Stimulated activated naive CD8-positive, alpha-beta T cell treated with anti-CD3 and anti-CD28 coated beads, Interleukin-15, Interleukin-2, amounts not matched to agents 100 U/mL and 50 U/mL, for 24 hours (primary cell): ENCODE results near the gene KRTAP10-1.
"Not testable (repeated sequence)": the region's sequence is repeated elsewhere in the genome, so short reads cannot be mapped to it uniquely, and the experiment has no call there.

Experiments
- ATAC-seq: fragments of 150-1000 bp; cut with Tn5 transposase; one replicate; pipeline ENCODE4 v1.10.0; 2021
- DNase-seq: peaks from one replicate; pipeline ENCODE4 v3.0.0; 2021

The KRTAP10-1 gene

GRCh38 chr21:44514746-44515358 is 25.1 kb downstream of the KRTAP10-1 start:
- no peak for ATAC-seq
- DNase-seq = no peak

GRCh38 chr21:44514218-44514520 is 25.8 kb downstream of the KRTAP10-1 start:
- ATAC-seq (no peak), DNase-seq (no peak)

DNA sequence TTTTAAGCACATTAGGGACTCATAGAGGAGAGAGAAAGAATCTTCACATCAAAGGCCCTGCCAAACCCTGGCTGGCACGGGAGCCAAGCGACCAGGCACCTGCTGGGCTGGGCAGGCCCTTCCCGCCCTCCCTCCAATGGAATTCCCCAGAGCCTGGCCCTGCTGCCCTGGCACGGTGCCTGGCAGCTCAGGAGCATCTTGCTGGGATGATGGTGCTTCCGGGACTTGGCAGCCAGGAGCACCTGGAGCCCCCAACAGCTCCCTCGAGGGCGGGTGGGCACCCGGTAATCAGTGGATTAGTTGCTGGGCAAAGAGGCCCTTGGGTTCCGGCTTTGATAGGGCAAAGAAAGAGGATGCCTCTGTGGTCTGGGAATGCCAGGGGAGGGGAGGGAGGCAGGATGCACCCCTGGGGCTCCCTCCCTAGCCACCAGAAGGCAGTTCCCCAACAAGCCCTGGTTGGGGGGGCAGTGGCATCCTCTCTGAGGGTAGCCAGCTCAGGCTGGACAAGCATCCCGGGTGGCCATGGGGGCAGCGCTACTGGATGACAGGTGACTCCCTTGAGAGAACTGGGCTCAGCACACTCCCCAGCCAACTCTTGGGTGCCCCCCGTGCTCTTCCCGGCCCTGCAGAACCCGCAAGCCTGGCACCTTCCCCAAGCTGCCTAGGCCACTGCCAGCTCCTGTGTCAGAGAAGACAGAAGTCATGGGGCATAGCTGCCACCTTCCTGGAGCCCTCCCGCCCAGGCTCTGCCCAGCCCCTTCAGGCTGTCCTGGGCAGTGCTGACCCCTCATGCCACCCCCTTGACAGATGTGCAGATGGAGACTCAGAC is 26.4 kb downstream of the KRTAP10-1 start:
- ATAC-seq = no peak

DNA sequence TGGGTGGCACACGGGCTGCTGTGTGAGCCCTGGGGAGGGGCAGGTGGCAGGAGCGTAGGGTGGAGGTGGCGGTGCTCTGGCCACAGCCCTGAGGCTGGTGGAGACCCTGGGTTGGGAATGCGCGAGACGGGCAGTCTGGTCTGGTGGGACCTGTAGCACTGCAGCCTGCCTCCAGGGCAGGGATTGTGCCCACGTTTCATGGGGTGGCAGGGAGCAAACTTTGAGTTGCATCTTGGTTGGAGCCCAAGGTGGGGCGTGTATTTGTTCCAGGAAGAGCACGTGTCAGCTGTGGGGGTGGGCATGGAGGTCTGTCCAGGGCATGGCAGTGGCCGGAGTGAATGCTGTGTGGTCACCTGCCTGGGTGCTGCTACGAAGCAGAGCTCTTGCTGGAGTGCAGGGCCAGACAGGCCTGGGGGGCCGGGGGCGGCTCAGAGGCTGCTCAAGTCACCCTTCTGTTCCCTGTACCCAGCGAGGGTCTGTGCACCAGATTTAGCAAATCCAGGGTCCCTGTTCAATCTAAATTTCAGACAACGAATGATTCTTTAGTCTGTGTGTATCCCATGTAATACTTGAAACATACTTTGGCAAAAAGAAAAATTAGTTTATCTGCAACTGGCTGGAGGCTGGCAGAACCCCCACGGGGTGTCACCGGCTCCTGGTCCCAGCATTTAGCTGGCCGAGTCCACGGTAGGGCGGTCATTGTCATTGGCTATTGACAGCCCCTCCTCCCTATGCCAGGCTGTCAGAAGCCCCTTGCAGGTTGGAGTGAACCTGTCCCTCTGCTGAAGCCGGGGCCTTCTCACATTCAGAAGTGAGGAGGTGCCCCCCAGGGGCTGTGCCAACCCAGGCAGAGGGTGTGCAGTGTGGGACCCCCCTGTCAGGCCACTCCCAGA is 27.3 kb downstream of the KRTAP10-1 start:
- DNase-seq = no peak
- ATAC-seq = no peak

More for the DNA sequence above, 26.4 kb downstream of the KRTAP10-1 start:
- no peak for DNase-seq

- DNase-seq (no peak), ATAC-seq (no peak)
Measured at GRCh38 chr21:44511938-44512275, 28.1 kb downstream of the KRTAP10-1 start.

GRCh38 chr21:44511219-44511937 is 28.6 kb downstream of the KRTAP10-1 start:
- no peak for ATAC-seq

DNA sequence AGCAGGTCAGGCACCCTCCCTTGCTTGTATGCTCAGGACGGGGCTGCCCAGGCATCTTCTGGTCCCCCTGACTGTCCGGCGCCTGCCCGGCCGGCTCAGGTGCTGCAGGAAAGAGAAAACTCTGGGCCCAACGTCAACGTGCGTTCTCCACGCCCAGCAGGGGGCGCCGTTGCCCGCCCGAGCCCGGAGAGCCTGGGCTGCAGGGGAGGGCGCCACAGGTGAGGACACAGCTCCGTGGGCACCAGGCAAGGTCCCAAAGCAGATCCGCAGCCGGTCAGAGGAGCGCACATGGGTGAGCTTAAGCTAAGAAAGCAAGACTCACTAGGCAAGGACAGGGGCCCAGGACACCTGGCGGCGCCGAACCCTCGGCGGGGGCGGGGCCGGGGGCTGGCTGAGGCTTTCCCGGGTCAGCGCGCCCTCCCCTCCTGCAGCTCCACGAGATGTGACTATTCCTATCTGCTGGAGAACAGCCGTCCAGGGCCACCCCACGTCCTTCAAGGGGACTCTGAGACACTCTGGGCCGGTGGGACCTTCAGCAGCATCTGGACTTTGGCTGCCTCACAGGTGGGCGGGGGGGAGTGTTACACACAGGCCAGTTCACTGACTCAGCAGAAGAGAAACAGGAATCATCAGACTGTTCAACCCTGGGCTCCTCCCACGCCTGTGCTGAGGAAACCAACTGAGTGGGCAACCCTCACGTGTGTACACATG is 29.3 kb downstream of the KRTAP10-1 start:
- DNase-seq = peak; percentile 84
- ATAC-seq = peak; percentile 73

More at GRCh38 chr21:44511219-44511937, 28.6 kb downstream of the KRTAP10-1 start:
- DNase-seq = no peak

- DNase-seq = no peak
- no peak for ATAC-seq
Measured at GRCh38 chr21:44510109-44510507, 29.9 kb downstream of the KRTAP10-1 start.

- DNase-seq (no peak), ATAC-seq (no peak)
Measured at GRCh38 chr21:44509539-44509938, 30.5 kb downstream of the KRTAP10-1 start.

DNA sequence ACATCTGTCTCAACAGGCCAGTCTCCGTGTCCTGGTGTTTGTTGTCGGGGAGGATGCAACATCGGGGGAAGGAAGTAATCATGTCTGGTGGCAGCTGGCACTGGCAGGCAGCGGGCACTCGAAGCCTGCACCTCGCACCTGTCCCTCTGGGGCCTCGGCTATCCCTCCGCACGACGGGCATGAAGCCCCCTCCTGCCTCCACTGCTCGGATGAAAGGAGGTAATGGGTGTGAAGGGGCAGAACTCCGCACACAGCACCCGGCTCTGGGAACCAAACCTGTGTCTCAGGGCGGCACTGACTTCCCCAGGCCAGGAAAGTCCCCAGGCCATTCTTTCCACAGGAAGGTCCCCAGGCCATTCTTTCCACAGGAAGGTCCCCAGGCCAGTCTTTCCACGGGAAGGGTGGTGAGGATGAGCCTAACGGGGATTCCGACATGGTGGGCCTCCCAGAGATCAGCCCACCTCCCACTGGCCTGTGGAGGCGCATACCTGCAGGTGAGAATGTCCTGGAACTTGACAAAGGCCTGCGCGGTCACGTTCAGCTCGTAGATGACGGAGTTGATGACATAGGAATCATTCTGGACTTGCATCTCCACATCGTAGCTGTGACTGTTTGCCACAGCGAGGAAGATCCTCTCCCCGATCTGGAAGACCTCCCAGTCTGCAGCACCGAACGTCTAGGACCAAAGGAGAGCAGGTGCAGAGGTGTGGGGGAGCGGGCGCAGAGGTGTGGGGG is 31.1 kb downstream of the KRTAP10-1 start:
- no peak for DNase-seq
- no peak for ATAC-seq

- DNase-seq (no peak), ATAC-seq (no peak)
Measured at GRCh38 chr21:44508426-44508710, 31.6 kb downstream of the KRTAP10-1 start.

- no peak for DNase-seq
- ATAC-seq = no peak
Measured at GRCh38 chr21:44507673-44508425, 32.1 kb downstream of the KRTAP10-1 start.

GRCh38 chr21:44506279-44507255 is 33.4 kb downstream of the KRTAP10-1 start:
- ATAC-seq = no peak
- DNase-seq = no peak

GRCh38 chr21:44505673-44506278 is 34.2 kb downstream of the KRTAP10-1 start:
- ATAC-seq (no peak), DNase-seq (no peak)

GRCh38 chr21:44503901-44504399 is 36.0 kb downstream of the KRTAP10-1 start:
- ATAC-seq (no peak), DNase-seq (no peak)

- not testable (repeated sequence) for ATAC-seq, DNase-seq
Measured at GRCh38 chr21:44503006-44503889, 36.7 kb downstream of the KRTAP10-1 start.

DNA sequence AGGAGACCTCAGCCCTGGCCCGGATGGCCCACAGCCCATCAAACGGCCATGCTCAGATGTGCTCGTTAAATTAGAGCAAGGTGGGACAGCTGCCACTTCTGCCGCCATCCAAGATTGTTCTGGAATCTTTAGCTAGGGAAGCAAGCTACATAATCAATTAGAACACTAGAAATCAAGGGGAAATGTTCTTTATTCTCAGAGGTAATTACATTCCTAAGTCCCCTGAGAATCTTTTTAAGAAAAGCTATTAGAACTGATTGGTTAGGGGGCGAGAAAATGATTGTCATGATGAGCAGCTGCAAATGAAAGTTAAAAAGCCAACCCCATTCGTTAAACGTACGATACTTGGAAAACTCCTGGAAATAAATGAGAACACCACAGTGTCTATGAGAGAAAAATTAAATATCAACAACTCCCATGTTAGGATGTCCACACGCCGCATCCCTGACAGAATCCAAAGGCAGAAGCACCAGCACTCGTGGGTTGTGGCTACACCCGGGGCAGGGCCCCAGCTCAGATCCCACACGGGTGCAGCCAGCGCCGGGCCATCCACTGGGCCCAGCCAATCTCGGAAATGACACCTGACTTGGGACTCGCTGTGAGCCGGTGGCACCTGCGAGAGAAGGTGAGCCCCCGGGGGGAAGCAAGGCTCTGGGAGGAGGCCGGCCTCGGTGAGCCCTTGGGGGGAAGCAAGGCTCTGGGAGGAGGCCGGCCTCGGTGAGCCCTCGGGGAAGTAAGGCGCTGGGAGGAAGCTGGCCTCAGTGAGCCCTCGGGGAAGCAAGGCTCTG is 37.6 kb downstream of the KRTAP10-1 start:
- no peak for DNase-seq
- ATAC-seq = no peak
